Activated CD8-positive, alpha-beta memory T cell treated with anti-CD3 and anti-CD28 coated beads, Interleukin-2, amount 50 U/mL, for 4 hours (primary cell): ENCODE measurements around the gene PPARD.

Experiments used
- DNase-seq: peaks from one replicate; pipeline ENCODE4 v3.0.0-alpha.2; 2020

The PPARD gene

GRCh38 chr6:35474942-35475570, 132.7 kb downstream of the PPARD start:
- no peak for DNase-seq

GRCh38 chr6:35475573-35475972, 133.2 kb downstream of the PPARD start:
- DNase-seq: no peak

GRCh38 chr6:35476004-35476403, 133.6 kb downstream of the PPARD start:
- DNase-seq: no peak

GRCh38 chr6:35477028-35477427, 134.7 kb downstream of the PPARD start:
- no peak for DNase-seq
